Measurements from ENCODE around the gene RPL12.

The RPL12 gene

DNA sequence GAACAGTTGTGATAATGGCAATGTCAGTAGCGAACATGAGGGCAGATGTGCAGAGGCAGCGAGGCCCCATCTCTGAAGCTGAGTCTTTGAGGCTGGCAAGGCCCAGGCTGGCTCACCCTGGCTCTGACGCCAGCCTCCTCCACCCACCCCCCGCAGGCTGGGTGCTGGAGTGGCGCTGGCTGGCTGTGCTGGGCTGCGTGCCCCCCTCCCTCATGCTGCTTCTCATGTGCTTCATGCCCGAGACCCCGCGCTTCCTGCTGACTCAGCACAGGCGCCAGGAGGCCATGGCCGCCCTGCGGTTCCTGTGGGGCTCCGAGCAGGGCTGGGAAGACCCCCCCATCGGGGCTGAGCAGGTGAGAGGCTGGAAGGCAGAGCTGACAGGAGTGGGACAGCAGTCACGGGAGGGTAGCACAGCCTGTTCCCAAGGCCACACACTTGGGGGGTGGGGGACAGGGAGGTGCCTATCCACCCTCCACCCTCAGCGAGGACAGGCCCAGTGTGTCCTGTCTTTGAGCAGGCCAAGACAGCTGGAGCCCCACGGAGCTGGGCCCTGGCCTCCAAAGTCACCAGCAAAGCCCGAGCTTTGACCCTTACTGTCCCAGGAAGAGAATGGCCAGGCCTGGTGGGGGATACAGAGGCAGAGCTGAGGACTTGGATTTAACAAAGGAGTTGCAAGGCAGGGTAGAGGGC, 48.7 kb downstream of the RPL12 start:
- DNase-seq: no peak

DNA sequence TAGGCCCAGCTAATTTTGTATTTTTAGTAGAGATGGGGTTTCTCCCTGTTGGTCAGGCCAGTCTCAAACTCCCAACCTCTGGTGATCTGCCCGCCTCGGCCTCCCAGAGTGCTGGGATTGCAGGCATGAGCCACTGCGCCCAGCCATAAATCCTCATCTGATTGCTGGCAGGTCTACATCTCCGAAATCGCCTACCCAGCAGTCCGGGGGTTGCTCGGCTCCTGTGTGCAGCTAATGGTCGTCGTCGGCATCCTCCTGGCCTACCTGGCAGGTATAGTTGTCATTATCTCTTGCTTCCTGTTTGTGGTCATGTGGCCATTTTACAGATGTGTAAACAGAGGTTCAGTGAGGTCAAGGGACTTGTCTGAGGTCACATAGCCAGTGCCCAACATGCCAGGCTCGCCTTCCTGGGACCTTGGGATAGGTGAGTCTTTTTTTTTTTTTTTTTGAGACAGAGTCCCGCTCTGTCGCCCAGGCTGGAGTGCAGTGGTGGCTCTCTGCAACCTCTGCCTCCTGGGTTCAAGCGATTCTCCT, 51.4 kb downstream of the RPL12 start:
- DNase-seq: no peak

DNA sequence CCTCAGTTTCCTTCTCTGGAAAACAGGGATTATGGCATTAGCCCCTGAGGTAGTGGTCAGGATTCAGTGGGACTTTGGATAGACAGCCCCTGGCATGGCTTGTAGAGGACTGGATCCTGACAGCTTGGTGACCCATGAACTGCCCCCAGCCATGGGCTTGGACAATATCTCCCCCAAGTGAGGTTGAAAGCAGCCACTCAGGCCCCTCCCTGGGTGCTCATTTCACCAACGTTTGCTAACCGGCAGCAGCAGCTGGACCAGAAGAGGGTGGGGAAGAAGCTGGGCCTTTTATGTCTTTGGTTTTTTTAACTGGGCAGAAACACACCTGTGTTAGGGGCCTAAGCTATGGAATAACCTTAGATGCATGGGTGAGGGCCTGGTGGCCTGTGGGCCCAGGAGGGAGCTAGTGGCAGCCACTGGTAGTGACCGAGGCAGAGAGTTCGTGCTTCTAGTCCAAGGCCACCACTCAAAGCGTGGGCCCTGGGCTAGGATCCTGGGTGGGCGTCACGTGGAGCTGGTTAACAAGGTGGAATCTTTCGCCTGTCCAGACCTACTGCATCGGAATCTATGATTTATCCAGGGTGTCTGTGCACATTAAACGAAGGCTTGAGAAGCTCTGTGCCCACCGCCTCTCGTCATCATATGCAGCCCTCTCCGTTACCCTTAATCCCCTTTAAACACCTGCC, 52.3 kb downstream of the RPL12 start:
- DNase-seq: no peak

DNA sequence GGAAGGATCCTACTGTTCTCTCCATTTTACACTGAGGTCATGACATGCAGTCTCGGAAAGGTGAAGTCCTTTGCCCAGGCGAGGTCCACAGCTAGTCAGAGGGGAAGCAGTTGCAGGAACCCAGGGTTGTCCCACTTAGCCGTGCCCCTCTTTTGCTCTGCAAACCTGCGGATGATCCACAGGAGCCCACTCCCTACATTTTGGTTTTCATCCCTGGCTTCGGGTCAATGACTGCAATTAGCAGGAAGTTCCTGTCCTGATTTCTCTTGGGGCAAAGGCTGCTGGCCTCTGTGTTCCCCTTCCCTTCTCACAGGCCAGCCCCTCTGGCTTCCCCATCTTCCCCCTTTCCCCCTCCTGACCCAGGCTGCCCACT, 52.9 kb downstream of the RPL12 start:
- no peak for DNase-seq
